SK-N-SH (cell line): ENCODE measurements around the gene KIAA0232. TPM values are rescaled to one million over a fixed set of nuclear protein-coding genes. Genes with fewer than 3 reads are reported as not detected.

Source experiments
- CTCF ChIA-PET: fragments of 300-600, 350-600 bp; formaldehyde crosslinking; extraction: SDS; loops from one replicate; lab custom pipeline; 2021; lab: Yijun Ruan, JAX
- POLR2A ChIA-PET: fragments of 350-600 bp; sonication (Branson Sonifier 250); formaldehyde crosslinking; extraction: SDS; loops from one replicate; lab custom pipeline; 2020; ENCODE audit warnings: antibody characterized with exemption, inconsistent platforms; lab: Yijun Ruan, JAX
- DNase-seq: peaks from one replicate; pipeline ENCODE4 v3.0.0; 2012
- H2AFZ ChIP-seq: fragments of 200-600 bp; sonication (generic); 2 replicates; pipeline ENCODE4 v1.8.1; 2016; ENCODE audit warnings: antibody characterized with exemption, mild to moderate bottlenecking, low read depth
- H3F3A ChIP-seq: fragments of 200-600 bp; sonication (generic); replicated peaks from 2 replicates; pipeline ENCODE3; 2016; ENCODE audit warnings: antibody characterized with exemption, mild to moderate bottlenecking; ENCODE audit not compliant: insufficient read depth
- H3K27ac ChIP-seq, 2 experiments: fragments of 200-500 bp in 1 of 2; fragments of 200-600 bp in 1 of 2; sonication (Bioruptor generic) in 1 of 2; sonication (generic), shearing (Covaris generic) in 1 of 2; 2 replicates each; pipeline versions ENCODE4 v1.5.1 to v1.6.1; 2014 to 2016; ENCODE audit warnings: low read depth in 2 of 2, inconsistent platforms in 1 of 2, low read length in 1 of 2, mild to moderate bottlenecking in 1 of 2, mixed read lengths in 1 of 2
- H3K27me3 ChIP-seq: fragments of 200-600 bp; sonication (generic), shearing (Covaris generic); 2 replicates; pipeline ENCODE4 v1.6.1; 2016; ENCODE audit warnings: mixed run types; ENCODE audit not compliant: insufficient read depth
- H3K36me3 ChIP-seq, 2 experiments: fragments of 200-500 bp in 1 of 2; fragments of 200-600 bp in 1 of 2; sonication (Bioruptor generic) in 1 of 2; sonication (generic) in 1 of 2; replicated peaks in 1 of 2; 2 replicates each; pipeline versions ENCODE3 to v1.5.1; 2014 to 2016; ENCODE audit warnings: low read length in 1 of 2, mild to moderate bottlenecking in 1 of 2; ENCODE audit not compliant: insufficient read depth in 2 of 2, control insufficient read depth in 1 of 2
- H3K4me1 ChIP-seq, 2 experiments: fragments of 200-500 bp in 1 of 2; fragments of 200-600 bp in 1 of 2; sonication (Bioruptor generic) in 1 of 2; sonication (generic), shearing (Covaris generic) in 1 of 2; 2 replicates each; pipeline versions ENCODE4 v1.5.1 to v1.6.1; 2014 to 2016; ENCODE audit warnings: low read depth in 1 of 2, low read length in 1 of 2, mixed run types in 1 of 2; ENCODE audit not compliant: insufficient read depth in 2 of 2, control insufficient read depth in 1 of 2
- H3K4me2 ChIP-seq: fragments of 200-600 bp; sonication (generic), shearing (Covaris generic); 2 replicates; pipeline ENCODE4 v1.6.1; 2017; ENCODE audit warnings: mixed run types
- H3K4me3 ChIP-seq, 2 experiments: fragments of 200-500 bp in 1 of 2; fragments of 200-600 bp in 1 of 2; sonication (Bioruptor generic) in 1 of 2; sonication (generic), shearing (Covaris generic) in 1 of 2; 2 replicates each; pipeline versions ENCODE4 v1.5.1 to v1.8.1; 2014 to 2016; ENCODE audit warnings: low read depth in 2 of 2, inconsistent platforms in 1 of 2, low read length in 1 of 2, mild to moderate bottlenecking in 1 of 2, mixed read lengths in 1 of 2, moderate library complexity in 1 of 2
- H3K79me2 ChIP-seq: fragments of 200-600 bp; sonication (generic); 2 replicates; pipeline ENCODE4 v1.8.1; 2017; ENCODE audit warnings: mild to moderate bottlenecking; ENCODE audit not compliant: insufficient read depth
- H3K9ac ChIP-seq: fragments of 200-600 bp; sonication (generic); 2 replicates; pipeline ENCODE4 v1.6.1; 2017; ENCODE audit warnings: mixed run types
- H3K9me2 ChIP-seq: fragments of 200-600 bp; sonication (generic); 2 replicates; pipeline ENCODE4 v1.6.1; 2017; ENCODE audit warnings: mixed run types
- H3K9me3 ChIP-seq: fragments of 200-600 bp; sonication (generic); 2 replicates; pipeline ENCODE4 v1.6.1; 2017; ENCODE audit warnings: mixed run types, mild to moderate bottlenecking, moderate library complexity
- H4K20me1 ChIP-seq: fragments of 200-600 bp; sonication (generic); 2 replicates; pipeline ENCODE4 v1.6.1; 2017; ENCODE audit warnings: mild to moderate bottlenecking, mixed run types; ENCODE audit not compliant: insufficient read depth
- FOXJ3 ChIP-seq: sonication (generic); formaldehyde crosslinking; IDR thresholded peaks from 2 replicates; pipeline ENCODE4 v1.5.1; 2020; ENCODE audit warnings: mild to moderate bottlenecking, missing genetic modification reagents
- FOXM1 ChIP-seq: IDR thresholded peaks from 2 replicates; pipeline ENCODE4 v1.4.0; 2012; ENCODE audit warnings: low read depth, mild to moderate bottlenecking
- GABPA ChIP-seq: IDR thresholded peaks from 2 replicates; pipeline ENCODE4 v1.4.0; 2012; ENCODE audit warnings: low read depth, mild to moderate bottlenecking
- JUND ChIP-seq: IDR thresholded peaks from 2 replicates; pipeline ENCODE4 v1.4.0; 2012
- MAX ChIP-seq: IDR thresholded peaks from 2 replicates; pipeline ENCODE4 v1.4.0; 2012; ENCODE audit warnings: low read depth
- MEF2A ChIP-seq: IDR thresholded peaks from 2 replicates; pipeline ENCODE4 v1.4.0; 2012; ENCODE audit warnings: low read depth, borderline replicate concordance
- MXI1 ChIP-seq: IDR thresholded peaks from 2 replicates; pipeline ENCODE4 v1.6.1; 2012; ENCODE audit warnings: mild to moderate bottlenecking, low read depth, low read length, improper control_type of control experiment
- NFIC ChIP-seq: IDR thresholded peaks from 2 replicates; pipeline ENCODE4 v1.4.0; 2012; ENCODE audit warnings: borderline replicate concordance
- NRF1 ChIP-seq: IDR thresholded peaks from 2 replicates; pipeline ENCODE4 v1.6.1; 2012; ENCODE audit warnings: low read depth, mild to moderate bottlenecking, low read length
- RCOR1 ChIP-seq: fragments of 150-350 bp; IDR thresholded peaks from 2 replicates; pipeline ENCODE4 v1.6.1; 2017; ENCODE audit warnings: antibody characterized with exemption, low read length
- RXRA ChIP-seq: IDR thresholded peaks from 2 replicates; pipeline ENCODE4 v1.4.0; 2012; ENCODE audit warnings: low read depth, mild to moderate bottlenecking, borderline replicate concordance
- SIN3A ChIP-seq: IDR thresholded peaks from 2 replicates; pipeline ENCODE4 v1.6.1; 2012; ENCODE audit warnings: low read depth, mild to moderate bottlenecking, low read length, moderate library complexity, borderline replicate concordance
- SMC3 ChIP-seq: IDR thresholded peaks from 2 replicates; pipeline ENCODE4 v1.6.1; 2012; ENCODE audit warnings: low read depth, low read length, improper control_type of control experiment
- TCF12 ChIP-seq: IDR thresholded peaks from 2 replicates; pipeline ENCODE4 v1.4.0; 2012
- TEAD4 ChIP-seq: IDR thresholded peaks from 2 replicates; pipeline ENCODE4 v1.4.0; 2012; ENCODE audit warnings: mild to moderate bottlenecking, borderline replicate concordance; ENCODE audit not compliant: insufficient read depth
- YY1 ChIP-seq: IDR thresholded peaks from 2 replicates; pipeline ENCODE4 v1.4.0; 2012; ENCODE audit warnings: low read depth, mild to moderate bottlenecking
- WGBS: methylation state at CpG from one replicate; pipeline ENCODE4 v1.1.6; 2017; ENCODE audit warnings: low lambda C conversion rate; 5-methylcytosine and 5-hydroxymethylcytosine counted together
- polyA plus RNA-seq, 3 experiments: library from polyadenylated mRNA; depleted of rRNA; stranded (reverse); fragments of >200 nt; gene quantifications; 2 replicates each; pipeline ENCODE4 v1.2.3, GENCODE V29; 2012
- TF ChIP-seq, protein P1 (sequence below): IDR thresholded peaks from 2 replicates; pipeline ENCODE4 v1.4.0; 2012; ENCODE audit warnings: low read depth, borderline replicate concordance
- TF ChIP-seq, protein P2 (sequence below): IDR thresholded peaks from 2 replicates; pipeline ENCODE4 v1.6.1; 2012; ENCODE audit warnings: mild to moderate bottlenecking, low read depth, low read length, moderate library complexity
- TF ChIP-seq, protein P3 (sequence below): IDR thresholded peaks from 2 replicates; pipeline ENCODE4; 2012

Gene KIAA0232
- polyA plus RNA-seq, 1 of the 3 experiments (the other 2 are of a cell fraction): 5.7 TPM

GRCh38 chr4:6811165-6811564 lies 28.6 kb downstream of the KIAA0232 start:
- Histone ChIP-seq H3K36me3 (peaks cover 0 to 5% of the 10 kb centered on the region in 2 experiments), H3K9me2 (no peaks in the 10 kb centered on the region), H3K27ac (no peak overlapping the region), H3K27me3 (no peaks in the 10 kb centered on the region), H2AFZ (no peak overlapping the region), H3K4me3 (no peak overlapping the region), H3K4me2 (no peak overlapping the region), H3K79me2 (peaks cover 88% of the 10 kb centered on the region), H3K9me3 (no peaks in the 10 kb centered on the region), H3K9ac (no peak overlapping the region), H3F3A (peaks cover 14% of the 10 kb centered on the region), H4K20me1 (peaks cover 43% of the 10 kb centered on the region), H3K4me1 (peaks cover 0 to 12% of the 10 kb centered on the region in 2 experiments; a peak in 2 of 4 replicates)
- TF ChIP-seq, protein P1, sequence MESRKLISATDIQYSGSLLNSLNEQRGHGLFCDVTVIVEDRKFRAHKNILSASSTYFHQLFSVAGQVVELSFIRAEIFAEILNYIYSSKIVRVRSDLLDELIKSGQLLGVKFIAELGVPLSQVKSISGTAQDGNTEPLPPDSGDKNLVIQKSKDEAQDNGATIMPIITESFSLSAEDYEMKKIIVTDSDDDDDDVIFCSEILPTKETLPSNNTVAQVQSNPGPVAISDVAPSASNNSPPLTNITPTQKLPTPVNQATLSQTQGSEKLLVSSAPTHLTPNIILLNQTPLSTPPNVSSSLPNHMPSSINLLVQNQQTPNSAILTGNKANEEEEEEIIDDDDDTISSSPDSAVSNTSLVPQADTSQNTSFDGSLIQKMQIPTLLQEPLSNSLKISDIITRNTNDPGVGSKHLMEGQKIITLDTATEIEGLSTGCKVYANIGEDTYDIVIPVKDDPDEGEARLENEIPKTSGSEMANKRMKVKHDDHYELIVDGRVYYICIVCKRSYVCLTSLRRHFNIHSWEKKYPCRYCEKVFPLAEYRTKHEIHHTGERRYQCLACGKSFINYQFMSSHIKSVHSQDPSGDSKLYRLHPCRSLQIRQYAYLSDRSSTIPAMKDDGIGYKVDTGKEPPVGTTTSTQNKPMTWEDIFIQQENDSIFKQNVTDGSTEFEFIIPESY: no peak
- no peak for TF ChIP-seq JUND
- TF ChIP-seq NRF1: no peak
- no peak for TF ChIP-seq FOXJ3 (CRISPR knock-in tag)
- TF ChIP-seq MXI1: no peak
- TF ChIP-seq TCF12: no peak
- no peak for TF ChIP-seq NFIC
- TF ChIP-seq, protein P2, sequence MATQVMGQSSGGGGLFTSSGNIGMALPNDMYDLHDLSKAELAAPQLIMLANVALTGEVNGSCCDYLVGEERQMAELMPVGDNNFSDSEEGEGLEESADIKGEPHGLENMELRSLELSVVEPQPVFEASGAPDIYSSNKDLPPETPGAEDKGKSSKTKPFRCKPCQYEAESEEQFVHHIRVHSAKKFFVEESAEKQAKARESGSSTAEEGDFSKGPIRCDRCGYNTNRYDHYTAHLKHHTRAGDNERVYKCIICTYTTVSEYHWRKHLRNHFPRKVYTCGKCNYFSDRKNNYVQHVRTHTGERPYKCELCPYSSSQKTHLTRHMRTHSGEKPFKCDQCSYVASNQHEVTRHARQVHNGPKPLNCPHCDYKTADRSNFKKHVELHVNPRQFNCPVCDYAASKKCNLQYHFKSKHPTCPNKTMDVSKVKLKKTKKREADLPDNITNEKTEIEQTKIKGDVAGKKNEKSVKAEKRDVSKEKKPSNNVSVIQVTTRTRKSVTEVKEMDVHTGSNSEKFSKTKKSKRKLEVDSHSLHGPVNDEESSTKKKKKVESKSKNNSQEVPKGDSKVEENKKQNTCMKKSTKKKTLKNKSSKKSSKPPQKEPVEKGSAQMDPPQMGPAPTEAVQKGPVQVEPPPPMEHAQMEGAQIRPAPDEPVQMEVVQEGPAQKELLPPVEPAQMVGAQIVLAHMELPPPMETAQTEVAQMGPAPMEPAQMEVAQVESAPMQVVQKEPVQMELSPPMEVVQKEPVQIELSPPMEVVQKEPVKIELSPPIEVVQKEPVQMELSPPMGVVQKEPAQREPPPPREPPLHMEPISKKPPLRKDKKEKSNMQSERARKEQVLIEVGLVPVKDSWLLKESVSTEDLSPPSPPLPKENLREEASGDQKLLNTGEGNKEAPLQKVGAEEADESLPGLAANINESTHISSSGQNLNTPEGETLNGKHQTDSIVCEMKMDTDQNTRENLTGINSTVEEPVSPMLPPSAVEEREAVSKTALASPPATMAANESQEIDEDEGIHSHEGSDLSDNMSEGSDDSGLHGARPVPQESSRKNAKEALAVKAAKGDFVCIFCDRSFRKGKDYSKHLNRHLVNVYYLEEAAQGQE: no peak
- no peak for TF ChIP-seq RXRA
- no peak for TF ChIP-seq MAX
- TF ChIP-seq YY1: no peak
- TF ChIP-seq RCOR1: no peak
- DNase-seq: no peak
- ChIA-PET CTCF (no interaction called here), POLR2A (no interaction called here)
- 97% methylated on average over 6 of the region's 6 CpGs for WGBS

DNA sequence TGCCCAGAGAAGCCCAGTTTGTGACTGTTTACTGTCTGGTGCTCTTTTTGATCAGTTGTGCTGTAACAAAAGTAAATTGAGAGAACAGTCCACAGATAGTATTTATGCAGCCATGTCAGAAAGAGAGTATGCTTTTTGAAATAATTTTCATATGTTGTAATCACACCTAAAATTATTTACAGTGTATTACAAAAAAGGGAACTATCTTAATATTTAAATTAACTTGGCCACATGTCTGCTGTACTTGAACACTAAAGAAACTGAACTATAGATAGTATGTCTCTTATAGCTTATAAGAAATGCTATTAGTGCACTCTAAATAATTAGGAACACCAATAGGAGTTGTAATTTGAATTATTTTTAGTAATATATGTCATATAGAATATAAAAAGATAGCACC lies 30.2 kb downstream of the KIAA0232 start:
- Histone ChIP-seq H3K9me3 (no peaks in the 10 kb centered on the region), H3K4me3 (no peak overlapping the region), H4K20me1 (peaks cover 35% of the 10 kb centered on the region), H3F3A (peaks cover 2% of the 10 kb centered on the region), H3K27ac (no peak overlapping the region), H2AFZ (no peak overlapping the region), H3K27me3 (no peaks in the 10 kb centered on the region), H3K9me2 (no peaks in the 10 kb centered on the region), H3K4me1 (peaks cover 0 to under 1% of the 10 kb centered on the region in 2 experiments; a peak in 2 of 4 replicates), H3K4me2 (no peak overlapping the region), H3K36me3 (peaks cover 0 to 6% of the 10 kb centered on the region in 2 experiments), H3K9ac (no peak overlapping the region), H3K79me2 (peaks cover 95% of the 10 kb centered on the region)
- no peak for DNase-seq
- ChIA-PET CTCF (interaction anchor here (1.4 kb wide), 1 partner anchor 9 kb away, joined by 3 read pairs; no protein-coding TSS in a partner anchor), POLR2A (no interaction called here)
- TF ChIP-seq, protein P2: no peak
- TF ChIP-seq SMC3 (no peak), FOXM1 (no peak), GABPA (no peak), FOXJ3 (CRISPR knock-in tag) (no peak), MXI1 (no peak), TEAD4 (no peak), SIN3A (no peak), MEF2A (no peak)
- TF ChIP-seq, protein P3, sequence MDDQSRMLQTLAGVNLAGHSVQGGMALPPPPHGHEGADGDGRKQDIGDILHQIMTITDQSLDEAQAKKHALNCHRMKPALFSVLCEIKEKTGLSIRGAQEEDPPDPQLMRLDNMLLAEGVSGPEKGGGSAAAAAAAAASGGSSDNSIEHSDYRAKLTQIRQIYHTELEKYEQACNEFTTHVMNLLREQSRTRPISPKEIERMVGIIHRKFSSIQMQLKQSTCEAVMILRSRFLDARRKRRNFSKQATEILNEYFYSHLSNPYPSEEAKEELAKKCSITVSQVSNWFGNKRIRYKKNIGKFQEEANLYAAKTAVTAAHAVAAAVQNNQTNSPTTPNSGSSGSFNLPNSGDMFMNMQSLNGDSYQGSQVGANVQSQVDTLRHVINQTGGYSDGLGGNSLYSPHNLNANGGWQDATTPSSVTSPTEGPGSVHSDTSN: no peak
